GM12891 (cell line): ENCODE results near the gene CIPC.
A peak's percentile ranks its signal among the peaks of the same experiment; 100 is the strongest.

ENCODE experiments used
- DNase-seq: peaks from one replicate; pipeline ENCODE4 v3.0.0; 2011; ENCODE audit warnings: low spot score; ENCODE audit not compliant: insufficient read length
- FAIRE-seq: peaks from 2 replicates; lab custom pipeline; 2011; peaks lifted over from hg19 to GRCh38; lab: Jason Lieb, UNC
- PAX5 ChIP-seq: IDR thresholded peaks from 2 replicates; pipeline ENCODE4 v1.6.1; 2011; ENCODE audit warnings: low read length, moderate library complexity, mild to moderate bottlenecking; ENCODE audit not compliant: insufficient read depth, severe bottlenecking
- POLR2A ChIP-seq: IDR thresholded peaks from 2 replicates; pipeline ENCODE4 v1.6.1; 2011; ENCODE audit warnings: low read depth, low read length, control low read depth
- POLR2AphosphoS5 ChIP-seq: IDR thresholded peaks from 2 replicates; pipeline ENCODE4 v1.6.1; 2011; ENCODE audit warnings: low read depth, low read length, control low read depth
- POU2F2 ChIP-seq: IDR thresholded peaks from 2 replicates; pipeline ENCODE4 v1.6.1; 2011; ENCODE audit warnings: low read depth, mild to moderate bottlenecking, control low read depth, low read length, moderate library complexity
- SPI1 ChIP-seq: IDR thresholded peaks from 2 replicates; pipeline ENCODE4 v1.6.1; 2011; ENCODE audit warnings: low read depth, low read length, control low read depth
- TAF1 ChIP-seq: IDR thresholded peaks from 2 replicates; pipeline ENCODE4 v1.6.1; 2011; ENCODE audit warnings: low read depth, low read length, control low read depth

The CIPC gene

DNA sequence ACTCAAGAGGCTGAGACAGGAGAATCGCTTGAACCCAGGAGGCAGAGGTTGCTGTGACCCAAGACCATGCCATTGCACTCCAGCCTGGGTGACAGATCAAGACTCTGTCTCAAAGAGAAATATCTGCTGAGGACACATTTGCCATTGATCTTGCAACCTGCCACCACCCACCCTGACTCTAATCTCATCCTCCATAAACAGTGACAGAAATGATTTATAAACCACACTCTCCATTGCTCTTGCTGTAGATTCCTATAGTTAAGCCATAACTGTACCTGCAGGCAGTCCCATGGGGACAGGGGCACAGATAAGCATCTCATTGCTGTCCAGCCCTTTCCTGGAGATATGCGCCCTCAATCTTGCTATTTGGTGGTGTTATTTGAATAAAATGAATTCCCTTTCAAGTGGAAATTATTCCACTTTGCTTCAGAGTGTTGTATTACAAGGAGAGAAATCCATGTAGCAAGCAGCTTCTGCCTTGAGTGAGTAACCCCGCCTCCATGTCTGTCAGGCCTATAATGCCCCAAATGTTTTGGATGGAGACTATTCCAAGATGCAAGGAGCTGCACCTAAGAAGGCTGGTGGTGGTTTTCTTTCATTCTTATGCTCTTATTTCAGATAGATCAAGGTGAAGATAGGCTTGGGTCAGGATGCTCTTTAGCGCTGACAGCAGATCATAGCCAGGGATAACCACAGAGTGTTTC is 46.5 kb downstream of the CIPC start:
- no peak for DNase-seq
- TF ChIP-seq PAX5 (no peak), POLR2A (no peak), POLR2AphosphoS5 (no peak), TAF1 (no peak), SPI1 (no peak), POU2F2 (no peak)
- FAIRE-seq: no peak

DNA sequence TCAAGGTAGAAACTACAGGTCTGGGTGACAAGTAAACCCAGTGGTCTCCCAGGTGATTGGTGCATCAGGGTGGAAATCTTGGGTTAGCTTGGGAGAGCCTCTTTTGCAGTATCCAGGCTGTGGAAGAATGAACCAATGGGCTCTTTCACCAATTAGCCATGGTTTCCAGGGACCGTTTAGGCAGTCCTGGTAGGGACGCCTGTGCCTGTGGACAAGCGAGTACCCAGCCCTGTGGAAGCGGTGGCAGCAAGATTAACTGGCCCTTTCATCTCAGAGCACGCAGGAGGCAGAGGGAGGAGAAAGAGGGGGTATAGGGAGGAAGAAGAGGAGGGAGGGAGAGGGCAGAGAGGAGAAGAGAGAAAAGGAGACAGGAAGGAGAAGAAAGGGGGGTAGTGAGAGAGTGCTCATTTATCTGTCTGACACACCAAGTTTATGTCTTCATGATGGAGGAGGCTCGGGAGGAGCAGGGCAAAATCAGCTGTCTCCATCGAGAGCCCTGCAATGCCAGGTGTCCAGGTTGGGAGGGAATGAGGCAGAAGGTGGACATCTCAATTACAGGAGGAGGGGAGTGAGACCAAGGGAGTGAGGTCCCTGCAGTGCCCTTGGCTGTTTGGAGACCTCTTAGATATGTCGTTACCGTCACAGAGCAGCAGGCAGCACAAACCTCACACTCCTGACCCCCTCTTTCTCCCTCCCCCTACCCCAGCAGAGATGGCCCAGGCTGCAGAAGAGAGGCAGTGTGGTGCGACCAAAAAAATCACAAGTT is 48.1 kb downstream of the CIPC start:
- DNase-seq: no peak
- no peak for TF ChIP-seq POLR2A
- no peak for TF ChIP-seq TAF1
- TF ChIP-seq PAX5: no peak
- no peak for TF ChIP-seq POLR2AphosphoS5
- no peak for TF ChIP-seq POU2F2
- TF ChIP-seq SPI1: no peak
- FAIRE-seq: no peak

DNA sequence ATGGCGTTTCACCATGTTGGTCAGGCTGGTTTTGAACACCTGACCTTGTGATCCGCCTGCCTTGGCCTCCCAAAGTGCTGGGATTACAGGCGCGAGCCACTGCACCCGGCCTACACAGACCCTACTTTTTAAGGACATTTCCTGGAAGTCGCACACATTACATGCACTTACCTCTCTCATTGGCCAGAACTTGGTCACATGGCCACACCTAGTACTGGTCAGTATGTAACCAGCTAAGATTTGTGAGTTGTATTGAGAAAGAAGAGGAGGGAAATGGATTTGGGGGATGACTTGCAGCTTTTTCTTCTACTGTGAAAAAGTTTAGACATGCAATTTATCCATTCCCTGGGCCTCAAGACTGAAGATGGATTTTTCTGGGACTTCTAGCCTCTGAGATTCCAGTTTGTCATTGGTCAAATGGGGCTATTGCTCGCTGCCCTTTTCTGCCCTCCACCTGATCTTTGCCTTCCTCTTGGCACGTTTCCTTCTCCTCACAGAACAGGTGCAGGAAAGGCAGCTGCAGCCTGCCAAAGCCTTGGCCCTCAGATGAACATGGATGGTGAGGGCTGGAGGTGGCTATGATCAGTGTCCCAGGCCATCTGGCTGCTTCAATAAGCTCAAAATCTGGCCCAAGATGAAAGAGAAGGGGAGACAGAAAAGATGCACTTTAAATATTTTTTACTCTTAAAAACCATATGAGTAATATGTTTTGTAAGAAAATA is 50.6 kb downstream of the CIPC start:
- FAIRE-seq: no peak
- TF ChIP-seq POLR2AphosphoS5 (no peak), TAF1 (no peak), SPI1 (no peak), POLR2A (no peak), PAX5 (no peak), POU2F2 (no peak)
- DNase-seq: no peak

DNA sequence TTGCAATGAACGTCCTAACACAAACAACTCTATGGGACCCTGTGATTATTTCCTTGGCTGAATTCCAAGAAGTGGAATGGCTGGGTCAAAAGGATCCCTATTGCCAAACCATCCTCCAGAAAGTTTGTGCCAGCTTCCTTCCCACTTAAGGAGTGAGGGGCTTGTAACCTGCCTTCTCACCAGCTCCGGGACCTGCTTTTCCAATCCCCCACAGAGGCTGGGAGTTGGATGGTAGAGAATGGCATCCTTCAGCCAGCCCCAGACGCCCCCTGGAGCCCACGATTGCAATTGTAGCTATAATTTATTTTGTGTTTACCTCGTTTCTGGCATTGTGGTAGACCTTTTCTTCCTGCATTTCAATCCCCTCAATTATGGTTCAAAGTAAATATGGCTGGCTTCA is 53.2 kb downstream of the CIPC start:
- FAIRE-seq (no peak), DNase-seq (peak; percentile 37)
- TF ChIP-seq POLR2A (no peak), SPI1 (no peak), POLR2AphosphoS5 (no peak), TAF1 (no peak), PAX5 (no peak), POU2F2 (no peak)

DNA sequence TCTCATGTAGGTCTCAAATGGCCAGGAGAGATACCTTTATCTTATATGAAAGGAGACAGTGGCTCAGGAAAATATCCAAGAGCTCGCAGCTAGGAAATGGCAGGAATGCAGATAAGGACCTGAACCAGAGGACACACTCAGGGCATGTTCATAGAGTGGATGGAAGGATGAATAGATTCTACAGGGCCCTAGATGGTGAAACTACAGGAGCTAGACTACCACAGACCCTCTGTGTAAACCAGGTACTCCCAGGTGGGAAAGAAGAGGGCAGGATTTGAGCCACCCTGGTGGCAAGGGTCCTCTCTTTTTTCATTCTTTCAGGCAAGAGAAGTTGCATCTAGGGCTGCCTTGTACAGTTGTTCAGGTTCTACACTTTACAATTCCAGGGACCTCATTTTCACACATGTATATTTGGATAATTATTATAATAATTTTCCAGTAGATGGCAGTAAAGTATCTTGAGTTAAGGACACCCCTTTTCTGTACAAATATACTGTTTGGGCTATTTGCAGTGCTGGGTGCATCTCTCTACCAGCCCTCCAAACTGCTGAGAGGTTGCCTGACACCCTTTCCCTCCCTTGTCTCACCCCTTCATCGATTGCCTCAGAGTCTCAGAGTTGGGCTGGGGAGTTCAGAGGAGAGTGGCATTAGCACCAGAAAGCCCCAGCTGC is 54.0 kb downstream of the CIPC start:
- FAIRE-seq (no peak), DNase-seq (peak; percentile 36)
- no peak for TF ChIP-seq POLR2A
- TF ChIP-seq POU2F2: no peak
- no peak for TF ChIP-seq TAF1
- TF ChIP-seq POLR2AphosphoS5: no peak
- TF ChIP-seq SPI1: no peak
- no peak for TF ChIP-seq PAX5

DNA sequence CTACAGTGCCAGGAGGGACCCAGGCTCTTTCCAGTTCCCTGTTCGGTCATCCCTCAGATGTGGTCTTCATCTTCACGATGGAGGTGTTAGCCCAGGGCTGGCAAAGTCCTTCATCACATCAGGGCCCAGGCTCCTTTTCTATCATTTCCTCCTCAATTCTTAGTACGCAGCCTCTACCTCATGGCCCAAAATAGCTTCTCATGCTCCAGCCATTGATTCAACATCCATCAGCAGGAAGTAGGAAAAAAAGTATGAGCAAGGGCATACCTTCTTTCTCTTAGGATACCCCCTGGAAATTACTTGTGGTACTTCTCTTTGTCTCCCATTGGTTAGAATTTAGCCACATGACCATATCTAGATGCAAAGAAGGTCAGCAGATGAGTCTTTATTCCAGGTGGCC is 55.7 kb downstream of the CIPC start:
- no peak for FAIRE-seq
- TF ChIP-seq SPI1 (no peak), PAX5 (no peak), POU2F2 (no peak), TAF1 (no peak), POLR2A (no peak), POLR2AphosphoS5 (no peak)
- no peak for DNase-seq

DNA sequence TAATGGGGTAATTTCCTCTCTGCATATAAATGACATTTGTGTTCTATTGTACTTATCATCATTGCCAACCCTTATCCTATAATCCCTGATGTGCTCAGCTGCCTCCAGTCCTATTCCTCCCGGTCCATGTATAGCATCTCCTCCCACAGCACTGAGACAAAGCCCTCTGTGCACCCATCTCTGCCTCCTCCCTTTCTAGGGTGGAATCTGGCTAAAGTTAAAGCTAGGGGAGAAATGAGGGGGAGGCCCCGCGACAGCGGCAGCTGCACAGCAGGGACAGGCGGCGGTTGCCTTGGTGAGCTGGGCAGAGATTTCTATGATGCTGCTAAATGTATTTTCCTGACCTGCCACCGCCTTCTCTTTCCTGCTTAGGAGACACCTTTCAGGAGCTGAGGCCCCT is 56.4 kb downstream of the CIPC start:
- FAIRE-seq (no peak), DNase-seq (no peak)
- TF ChIP-seq POLR2AphosphoS5 (no peak), POU2F2 (no peak), PAX5 (no peak), TAF1 (no peak), POLR2A (no peak), SPI1 (no peak)

DNA sequence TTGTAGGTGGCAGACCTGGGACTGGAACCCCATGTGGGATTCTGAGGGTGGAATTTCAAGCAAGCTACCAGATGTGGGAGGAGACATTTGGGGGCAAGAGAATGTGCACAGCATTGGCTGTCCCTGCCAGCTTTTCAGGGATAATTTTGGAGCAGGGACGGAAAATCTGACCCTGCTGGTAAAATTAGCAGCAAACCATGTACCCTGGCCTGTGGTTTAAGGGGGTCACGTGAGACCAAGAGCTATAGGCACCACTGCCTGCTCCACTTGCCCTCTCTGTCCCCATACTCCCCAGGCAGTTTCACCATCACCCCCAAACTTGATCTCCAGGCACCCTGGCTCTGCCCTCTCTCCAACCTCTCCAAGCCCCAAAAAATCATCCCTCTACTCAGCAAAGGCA is 57.0 kb downstream of the CIPC start:
- FAIRE-seq: no peak
- no peak for TF ChIP-seq POLR2AphosphoS5
- no peak for TF ChIP-seq TAF1
- TF ChIP-seq PAX5: no peak
- TF ChIP-seq POU2F2: no peak
- no peak for DNase-seq
